Fibroblast of skin of scalp (primary cell): Measurements from ENCODE around the gene MMP11. TPM values are rescaled to one million over a fixed set of nuclear protein-coding genes. Genes with fewer than 3 reads are reported as not detected.
"Not testable (repeated sequence)": the region's sequence is repeated elsewhere in the genome, so short reads cannot be mapped to it uniquely, and the experiment has no call there.

Experiments used
- DNase-seq: peaks from one replicate; pipeline ENCODE4 v3.0.0-alpha.2; 2013
- polyA plus RNA-seq, 2 experiments: library from polyadenylated mRNA; unstranded; fragments of 120-200 nt; gene quantifications; one replicate each; pipeline ENCODE4 v1.2.1, GENCODE V29; 2013; ENCODE audit not compliant: insufficient read length in 2 of 2

The MMP11 gene
- 10.7 TPM for polyA plus RNA-seq (2013, experiment 1 of 2; ENCODE audit: insufficient read length)
- 11.8 TPM for polyA plus RNA-seq (2013, experiment 2 of 2; ENCODE audit: insufficient read length)

DNA sequence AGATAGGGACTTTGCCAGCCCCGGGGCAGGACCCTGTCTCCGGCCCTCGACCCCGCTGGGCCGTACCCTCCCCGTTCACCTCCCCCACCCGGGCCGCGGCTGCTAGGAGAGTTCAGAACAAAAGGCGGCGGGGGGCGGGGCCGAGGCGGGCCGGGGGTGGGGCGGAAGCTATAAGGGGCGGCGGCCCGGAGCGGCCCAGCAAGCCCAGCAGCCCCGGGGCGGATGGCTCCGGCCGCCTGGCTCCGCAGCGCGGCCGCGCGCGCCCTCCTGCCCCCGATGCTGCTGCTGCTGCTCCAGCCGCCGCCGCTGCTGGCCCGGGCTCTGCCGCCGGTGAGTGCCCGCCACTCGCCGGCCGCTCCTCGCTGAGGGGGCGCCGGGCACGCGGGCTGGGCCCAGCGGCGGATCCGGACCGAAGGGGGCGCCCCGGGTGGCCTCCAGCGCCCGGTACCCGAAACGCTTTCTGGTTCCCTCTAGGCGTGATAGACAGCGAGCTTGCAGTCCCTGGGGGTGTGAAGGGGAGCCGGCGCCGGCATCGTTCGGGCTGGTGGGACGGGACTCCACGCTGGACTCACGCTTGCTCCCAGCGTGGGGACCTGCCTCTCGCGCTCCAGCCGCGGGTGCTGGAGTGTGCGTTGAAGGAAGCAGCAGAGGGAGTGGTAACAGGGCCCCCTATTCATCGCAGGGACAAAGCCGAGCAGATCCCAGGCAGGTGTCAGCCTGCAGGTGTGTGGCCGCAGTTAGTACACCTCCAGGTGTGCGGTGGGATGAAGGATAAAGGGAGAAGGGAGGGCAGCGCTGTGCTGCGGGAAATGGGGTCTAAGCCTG, at the start of gene MMP11:
Gene MMP11 (plus strand): TSS at position 201 of the 825 bp plus-strand sequence. CDS start 22 bp downstream, at position 223.
- peak; percentile 60 for DNase-seq

- not testable (repeated sequence) for DNase-seq
Observed at GRCh38 chr22:23728108-23728507, 44.5 kb upstream of the MMP11 start.

DNA sequence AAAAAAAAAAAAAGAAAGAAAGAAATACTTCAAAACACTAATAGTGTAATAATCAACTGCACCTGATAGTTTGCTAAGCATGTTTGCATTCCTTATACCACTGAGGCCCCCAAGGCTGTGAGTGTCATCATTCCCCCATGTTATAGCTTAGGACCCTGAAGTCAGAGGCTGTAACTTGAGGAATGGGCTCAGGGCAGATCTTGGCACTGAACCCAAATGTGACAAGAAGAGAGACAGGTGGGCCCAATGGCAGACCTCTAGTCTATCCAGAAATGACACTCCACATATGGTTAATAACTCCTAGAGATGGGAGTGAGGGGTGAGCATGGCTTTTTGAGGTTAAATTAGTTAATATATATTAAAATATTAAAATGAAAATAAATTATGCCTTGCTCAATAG, 35.0 kb upstream of the MMP11 start:
- DNase-seq: no peak

GRCh38 chr22:23742505-23743264, 30.0 kb upstream of the MMP11 start:
- no peak for DNase-seq

- DNase-seq: no peak
Observed at GRCh38 chr22:23743303-23743705, 29.3 kb upstream of the MMP11 start.

- no peak for DNase-seq
Observed at GRCh38 chr22:23744001-23744400, 28.6 kb upstream of the MMP11 start.

- no peak for DNase-seq
Observed at GRCh38 chr22:23744485-23744884, 28.2 kb upstream of the MMP11 start.

DNA sequence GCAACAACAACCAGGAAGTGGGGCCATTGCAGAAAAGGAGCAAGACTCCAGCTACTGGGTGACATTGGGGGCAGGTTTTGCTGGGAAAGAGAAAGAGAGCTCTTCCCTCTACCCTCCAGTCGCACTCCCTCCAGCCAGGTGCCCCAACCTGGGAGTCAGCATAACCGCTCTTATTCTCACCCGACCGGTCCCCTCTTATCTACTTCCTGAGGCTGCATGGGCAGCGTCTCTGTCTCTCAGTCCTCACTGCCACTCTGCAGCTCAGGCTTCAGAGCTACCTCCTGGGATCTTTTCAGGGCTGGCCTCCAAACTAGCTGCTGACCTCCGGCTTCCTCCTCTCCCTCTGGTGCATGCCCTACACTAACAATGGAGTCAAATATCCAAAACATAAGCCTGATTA, 26.9 kb upstream of the MMP11 start:
- no peak for DNase-seq

- no peak for DNase-seq
Observed at GRCh38 chr22:23749841-23750301, 22.8 kb upstream of the MMP11 start.

DNA sequence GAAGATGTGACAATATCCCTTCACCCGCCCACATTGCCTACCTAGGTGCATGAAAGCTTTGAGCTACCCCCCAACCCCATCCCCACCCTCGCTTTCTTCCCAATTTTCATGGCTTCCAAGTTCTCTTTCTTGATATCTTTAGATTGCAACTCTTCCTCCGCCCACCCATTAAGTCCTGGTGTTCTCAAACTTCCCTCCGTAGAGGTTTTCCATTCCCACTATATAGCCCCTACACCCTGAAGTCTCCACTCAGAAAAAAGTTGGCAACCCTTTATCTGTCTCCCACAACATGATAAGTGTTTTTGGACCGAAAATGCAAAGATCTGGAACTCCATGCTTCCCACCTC, 22.3 kb upstream of the MMP11 start:
- no peak for DNase-seq

DNA sequence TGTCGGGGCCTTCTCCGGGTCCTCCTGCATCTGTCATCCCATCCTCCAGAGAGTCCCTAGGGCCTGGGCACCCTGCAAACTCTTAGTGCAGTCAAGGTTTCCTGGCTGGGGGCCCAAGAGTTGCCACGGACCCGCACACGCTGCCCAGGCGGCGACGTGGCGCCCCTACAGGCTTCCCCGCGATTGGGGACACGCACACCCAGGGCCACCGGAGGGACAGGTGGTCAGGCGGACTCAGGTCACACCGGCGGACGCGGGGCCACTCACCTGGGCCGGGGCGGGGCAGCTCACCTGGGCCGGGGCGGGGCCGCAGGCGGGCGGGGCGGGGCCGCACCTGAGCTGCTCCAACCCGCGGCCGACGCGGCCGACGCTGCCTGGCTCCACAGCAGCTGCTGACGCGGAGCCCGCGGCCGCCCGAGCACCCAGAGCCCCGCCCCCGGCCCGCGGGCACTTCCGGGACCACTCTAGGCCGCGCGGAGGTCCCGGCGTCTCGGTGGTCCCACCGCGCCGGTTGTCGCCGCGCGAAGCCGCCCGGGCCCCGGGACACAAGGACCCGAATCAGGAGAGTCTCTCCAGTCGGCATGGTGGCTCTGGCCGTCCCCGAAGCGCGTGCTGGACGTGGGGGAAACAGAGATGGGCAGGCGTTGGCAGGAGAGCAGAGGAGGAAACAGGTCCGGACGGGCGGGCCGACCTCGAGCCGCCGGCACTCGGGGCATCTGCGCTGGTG, 21.8 kb upstream of the MMP11 start, which contains the start of gene ZNF70:
Gene ZNF70 (minus strand): TSS at position 399 of the 727 bp plus-strand sequence. CDS start 5,972 bp downstream, outside the sequence.
- peak; percentile 85 for DNase-seq

- peak; percentile 49 for DNase-seq
Observed at GRCh38 chr22:23751441-23751996, 21.1 kb upstream of the MMP11 start.

DNA sequence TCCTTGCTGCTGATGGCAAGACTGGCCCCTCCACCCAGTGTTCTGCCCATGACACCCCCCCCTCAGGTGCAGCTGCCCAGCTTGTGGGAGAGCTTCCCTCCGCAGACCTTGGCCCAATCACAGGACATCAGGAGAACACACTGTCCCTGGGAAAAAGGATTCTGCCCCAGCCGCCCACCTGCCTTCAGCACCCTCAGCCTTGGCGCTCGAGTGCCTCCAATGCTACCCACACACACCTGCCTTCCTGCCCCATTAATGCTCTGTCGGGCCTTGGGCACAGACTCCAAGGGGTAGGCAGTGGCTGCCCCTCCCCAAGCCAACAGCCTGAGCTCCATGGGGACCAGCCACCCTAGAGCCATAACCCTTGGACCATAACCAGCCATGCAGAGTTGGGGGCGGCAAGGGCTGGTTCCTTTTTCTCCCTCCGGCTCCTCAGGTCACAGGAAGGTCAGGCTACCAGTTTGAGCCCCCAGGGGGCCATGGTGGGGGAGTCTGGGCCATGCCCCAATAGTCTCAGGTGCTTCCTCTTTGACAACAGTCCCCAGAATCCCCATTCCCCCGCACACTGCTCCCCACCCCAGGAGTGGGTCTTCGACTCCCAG, 20.5 kb upstream of the MMP11 start:
- no peak for DNase-seq

DNA sequence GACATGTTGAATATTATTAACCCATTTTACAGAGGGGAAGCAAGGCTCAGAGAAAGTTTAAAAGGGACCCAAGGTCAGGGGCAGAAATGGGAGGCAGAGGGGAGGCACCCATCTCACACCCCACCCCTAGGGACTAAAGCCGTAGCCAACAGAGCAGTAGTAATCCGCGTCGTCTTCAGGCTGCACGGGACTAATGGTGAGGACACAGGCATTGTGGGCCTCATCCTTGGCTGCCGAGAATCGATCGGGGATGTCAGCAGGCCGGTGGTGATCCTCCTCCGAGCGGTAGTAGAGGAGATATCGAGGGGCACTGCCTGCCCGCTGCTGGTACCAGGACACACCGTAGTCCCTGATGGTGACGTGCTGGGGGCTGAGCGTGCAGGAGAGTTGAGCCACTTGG, 19.9 kb upstream of the MMP11 start:
- no peak for DNase-seq

- DNase-seq: no peak
Observed at GRCh38 chr22:23753385-23753784, 19.3 kb upstream of the MMP11 start.

DNA sequence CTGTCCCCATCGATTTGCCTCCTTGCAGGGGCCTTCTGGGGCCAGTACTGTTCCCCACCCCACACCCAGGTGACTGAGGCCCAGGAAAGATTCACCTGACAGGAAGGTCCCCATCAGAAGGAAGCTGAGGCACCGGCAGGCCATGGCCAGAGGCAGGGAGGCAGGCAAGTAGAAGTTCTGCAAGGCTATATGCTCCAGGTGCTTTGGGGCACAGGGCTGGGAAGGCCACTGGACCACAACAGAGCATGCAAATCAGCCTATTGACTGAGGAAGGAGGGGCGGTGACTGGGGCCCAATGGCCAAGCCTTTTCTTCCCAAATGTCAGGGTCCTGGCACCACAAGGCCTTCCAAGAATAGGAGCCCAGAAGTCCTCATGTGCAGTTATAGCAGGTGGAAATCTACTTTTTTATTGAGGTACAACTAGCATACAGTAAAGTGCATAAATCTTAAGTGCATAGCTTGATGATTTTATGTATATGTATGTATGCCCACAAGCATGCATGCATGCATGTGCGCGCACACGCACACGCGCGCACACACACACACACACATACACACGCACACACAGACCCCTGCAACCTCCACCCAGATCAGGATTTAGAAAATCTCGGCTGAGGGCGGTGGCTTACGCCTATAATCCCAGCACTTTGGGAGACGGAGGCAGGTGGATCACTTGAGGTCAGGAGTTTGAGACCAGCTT, 18.3 kb upstream of the MMP11 start, which contains the start of gene VPREB3:
Gene VPREB3 (minus strand): TSS at position 206 of the 700 bp plus-strand sequence. CDS start 62 bp downstream, at position 144.
- DNase-seq: no peak

DNA sequence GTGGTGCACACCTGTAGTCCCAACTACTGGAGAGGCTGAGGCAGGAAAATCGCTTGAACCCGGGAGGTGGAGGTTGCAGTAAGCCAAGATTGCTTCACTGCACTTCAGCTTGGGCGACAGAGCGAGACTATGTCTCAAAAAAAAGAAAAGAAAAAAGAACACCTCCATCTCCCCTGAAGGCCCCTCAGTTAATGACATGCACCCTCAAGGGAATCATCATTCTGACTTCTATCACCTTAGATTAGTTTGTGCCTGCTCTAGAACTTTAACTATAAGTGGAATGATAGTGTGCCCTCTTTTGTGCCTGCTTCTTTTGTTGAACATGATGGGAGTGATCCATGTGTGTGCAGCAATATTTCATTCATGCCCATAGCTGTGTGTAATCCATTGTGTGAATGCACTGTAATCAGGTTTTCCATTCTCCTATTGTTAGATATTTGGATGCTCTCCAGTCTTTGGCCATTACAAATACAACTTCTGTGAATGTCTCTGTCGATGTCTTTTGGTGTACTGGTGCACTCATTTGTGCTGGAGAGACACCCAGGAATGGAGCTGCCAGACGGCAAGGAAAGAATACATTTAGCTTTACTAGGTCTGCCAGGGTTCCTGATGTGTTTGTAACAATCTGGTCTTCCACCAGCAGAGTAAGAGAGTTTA, 17.5 kb upstream of the MMP11 start:
- no peak for DNase-seq

GRCh38 chr22:23755711-23756110, 16.9 kb upstream of the MMP11 start:
- no peak for DNase-seq

DNA sequence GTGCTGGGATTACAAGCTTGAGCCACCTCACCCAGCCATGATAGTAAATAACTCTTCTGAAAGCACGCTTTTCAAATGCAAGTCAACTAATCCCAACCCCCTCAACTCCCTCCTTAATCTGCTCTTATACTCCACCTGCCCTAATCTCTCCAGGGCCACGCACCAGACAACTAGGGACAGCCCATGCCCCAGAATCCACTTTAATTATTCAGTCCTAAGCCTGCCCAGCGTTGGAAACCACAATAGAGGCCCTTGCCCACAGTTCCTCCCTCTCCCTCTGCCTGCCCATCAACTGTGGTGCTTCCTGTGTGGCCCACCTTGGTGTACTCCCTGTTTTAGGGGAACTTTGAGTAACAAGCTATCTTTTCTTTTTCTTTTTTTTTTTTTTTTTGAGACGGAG, 15.8 kb upstream of the MMP11 start:
- DNase-seq: no peak

- DNase-seq: no peak
Observed at GRCh38 chr22:23759566-23759965, 13.1 kb upstream of the MMP11 start.

- no peak for DNase-seq
Observed at GRCh38 chr22:23760056-23760455, 12.6 kb upstream of the MMP11 start.
